Measurements from ENCODE around the gene LGALS13.
"Not testable (repeated sequence)": the region's sequence is repeated elsewhere in the genome, so short reads cannot be mapped to it uniquely, and the experiment has no call there.

Gene LGALS13

GRCh38 chr19:39613597-39613996 is 11.3 kb downstream of the LGALS13 start:
- in situ Hi-C loops (cut with HindIII; ENCODE audit: low sequenced_read_pairs): loop anchor here (5.0 kb wide), 1 partner anchor 69 kb away; no protein-coding TSS in a partner anchor

- in situ Hi-C loops (cut with HindIII; ENCODE audit: low sequenced_read_pairs): no loop called here
Measured at GRCh38 chr19:39617745-39618144, 15.4 kb downstream of the LGALS13 start.

GRCh38 chr19:39623946-39624345 is 21.6 kb downstream of the LGALS13 start:
- in situ Hi-C loops (cut with HindIII; ENCODE audit: low sequenced_read_pairs): no loop called here

- in situ Hi-C loops (cut with HindIII; ENCODE audit: low sequenced_read_pairs): not testable (repeated sequence)
Measured at GRCh38 chr19:39627631-39628030, 25.3 kb downstream of the LGALS13 start.

GRCh38 chr19:39631178-39631577 is 28.9 kb downstream of the LGALS13 start:
- in situ Hi-C loops (cut with HindIII; ENCODE audit: low sequenced_read_pairs): no loop called here

GRCh38 chr19:39631626-39632025 is 29.3 kb downstream of the LGALS13 start:
- in situ Hi-C loops (cut with HindIII; ENCODE audit: low sequenced_read_pairs): no loop called here

- in situ Hi-C loops (cut with HindIII; ENCODE audit: low sequenced_read_pairs): no loop called here
Measured at GRCh38 chr19:39637891-39638290, 35.6 kb downstream of the LGALS13 start.

GRCh38 chr19:39641773-39642172 is 39.4 kb downstream of the LGALS13 start:
- in situ Hi-C loops (cut with HindIII; ENCODE audit: low sequenced_read_pairs): no loop called here

GRCh38 chr19:39643591-39643990 is 41.3 kb downstream of the LGALS13 start:
- in situ Hi-C loops (cut with HindIII; ENCODE audit: low sequenced_read_pairs): no loop called here

- in situ Hi-C loops (cut with HindIII; ENCODE audit: low sequenced_read_pairs): no loop called here
Measured at GRCh38 chr19:39645800-39646411, 43.6 kb downstream of the LGALS13 start.

GRCh38 chr19:39647918-39648317 is 45.6 kb downstream of the LGALS13 start:
- in situ Hi-C loops (cut with HindIII; ENCODE audit: low sequenced_read_pairs): no loop called here

- in situ Hi-C loops (cut with HindIII; ENCODE audit: low sequenced_read_pairs): no loop called here
Measured at GRCh38 chr19:39655613-39656012, 53.3 kb downstream of the LGALS13 start, which contains the start of gene LGALS16. LGALS16 (plus strand) TSS chr19:39655913; CDS start chr19:39655962, 49 bp downstream.

Data from endothelial cell of hepatic sinusoid (primary cell).